Activated T-helper 17 cell treated with anti-CD3 and anti-CD28 coated beads, Interleukin-2, amount 50 U/mL, for 72 hours (primary cell): Measurements from ENCODE around the gene RBPMS2. TPM values are rescaled to one million over a fixed set of nuclear protein-coding genes. Genes with fewer than 3 reads are reported as not detected.
"Not testable (repeated sequence)": the region's sequence is repeated elsewhere in the genome, so short reads cannot be mapped to it uniquely, and the experiment has no call there.

Experiments
- ATAC-seq: fragments of 150-1000 bp; cut with Tn5 transposase; replicated peaks from 2 replicates; pipeline ENCODE4 v1.10.0; 2021; ENCODE audit warnings: mild to moderate bottlenecking, moderate library complexity
- H3K27ac Mint-ChIP-seq: one replicate; pipeline ENCODE4 v1.8.0; 2022; ENCODE audit warnings: mixed read lengths
- H3K27me3 Mint-ChIP-seq: one replicate; pipeline ENCODE4 v1.8.0; 2022; ENCODE audit warnings: mixed read lengths
- H3K36me3 Mint-ChIP-seq: one replicate; pipeline ENCODE4 v1.8.0; 2022; ENCODE audit warnings: low read depth, mild to moderate bottlenecking, mixed read lengths
- H3K4me1 Mint-ChIP-seq: one replicate; pipeline ENCODE4 v1.8.0; 2022; ENCODE audit warnings: mixed read lengths
- H3K4me3 Mint-ChIP-seq: one replicate; pipeline ENCODE4 v1.8.0; 2022; ENCODE audit warnings: mild to moderate bottlenecking, mixed read lengths
- H3K9me3 Mint-ChIP-seq: one replicate; pipeline ENCODE4 v1.8.0; 2022; ENCODE audit warnings: mixed read lengths
- total RNA-seq, 2 donors: library from RNA; stranded (reverse); gene quantifications; one replicate each; pipeline ENCODE4 v1.2.3, GENCODE V29; 2022

The RBPMS2 gene
- total RNA-seq, 2 donors from 2014 or later = not detected

DNA sequence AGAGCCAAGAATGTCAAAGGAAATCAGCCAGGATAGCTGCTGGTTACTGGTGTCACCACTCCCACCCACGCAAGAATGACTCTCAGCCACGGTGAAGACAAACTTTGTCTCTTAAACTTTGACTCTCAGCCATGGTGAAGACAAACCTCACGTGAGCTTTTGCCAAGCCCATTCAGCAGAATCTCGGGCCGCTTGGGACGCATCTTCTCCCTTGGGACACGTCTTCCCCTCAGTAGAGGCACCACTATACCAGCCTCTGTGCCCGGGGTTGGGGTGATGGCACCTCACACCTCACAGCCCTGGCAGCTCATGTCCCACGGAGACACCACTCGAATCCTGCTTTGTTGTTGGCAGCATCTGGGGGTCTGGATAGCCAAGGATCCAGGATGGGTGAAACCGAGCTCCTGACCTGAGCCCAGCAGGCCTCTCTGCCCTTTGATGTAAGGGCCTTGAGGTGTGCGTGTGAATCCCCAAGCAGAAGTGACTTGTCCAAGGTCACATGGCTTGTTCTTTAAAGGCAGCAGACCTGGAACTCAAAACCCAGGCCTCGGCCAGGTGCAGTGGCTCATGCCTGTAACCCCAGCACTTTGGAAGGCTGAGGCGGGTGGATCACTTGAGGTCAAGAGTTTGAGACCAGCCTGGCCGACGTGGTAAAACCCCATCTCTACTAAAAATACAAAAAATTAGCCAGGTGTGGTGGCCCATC is 21.8 kb downstream of the RBPMS2 start:
- H3K27me3 Mint-ChIP-seq = peaks cover 6% of the 10 kb centered on the region
- H3K4me3 Mint-ChIP-seq = no peak overlapping the region
- H3K36me3 Mint-ChIP-seq = no peaks in the 10 kb centered on the region
- ATAC-seq = no peak
- no peaks in the 10 kb centered on the region for H3K9me3 Mint-ChIP-seq
- no peaks in the 10 kb centered on the region for H3K4me1 Mint-ChIP-seq
- H3K27ac Mint-ChIP-seq = no peak overlapping the region

DNA sequence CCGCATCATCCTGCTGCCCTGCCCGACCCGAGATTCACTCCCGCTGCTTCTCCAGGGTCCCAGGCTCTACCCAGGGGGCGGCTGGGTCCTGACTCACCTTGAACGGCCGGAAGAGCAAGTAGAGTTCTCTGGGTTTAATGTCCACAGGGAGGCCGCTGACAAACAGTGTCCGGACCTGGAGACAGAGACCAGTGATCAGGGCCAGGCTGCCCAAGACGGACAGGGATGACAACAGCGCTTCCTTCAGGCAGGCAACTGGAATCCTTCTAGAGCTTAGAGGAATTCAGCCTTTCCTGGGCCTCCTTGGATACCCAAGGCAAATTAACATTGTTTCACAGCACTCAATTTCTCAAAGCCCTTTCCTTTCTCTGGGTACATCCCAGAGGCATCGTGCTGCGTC is 23.9 kb downstream of the RBPMS2 start:
- no peaks in the 10 kb centered on the region for H3K4me1 Mint-ChIP-seq
- no peaks in the 10 kb centered on the region for H3K36me3 Mint-ChIP-seq
- no peaks in the 10 kb centered on the region for H3K9me3 Mint-ChIP-seq
- no peak for ATAC-seq
- no peak overlapping the region for H3K4me3 Mint-ChIP-seq
- H3K27ac Mint-ChIP-seq = no peak overlapping the region
- peaks cover 11% of the 10 kb centered on the region for H3K27me3 Mint-ChIP-seq

DNA sequence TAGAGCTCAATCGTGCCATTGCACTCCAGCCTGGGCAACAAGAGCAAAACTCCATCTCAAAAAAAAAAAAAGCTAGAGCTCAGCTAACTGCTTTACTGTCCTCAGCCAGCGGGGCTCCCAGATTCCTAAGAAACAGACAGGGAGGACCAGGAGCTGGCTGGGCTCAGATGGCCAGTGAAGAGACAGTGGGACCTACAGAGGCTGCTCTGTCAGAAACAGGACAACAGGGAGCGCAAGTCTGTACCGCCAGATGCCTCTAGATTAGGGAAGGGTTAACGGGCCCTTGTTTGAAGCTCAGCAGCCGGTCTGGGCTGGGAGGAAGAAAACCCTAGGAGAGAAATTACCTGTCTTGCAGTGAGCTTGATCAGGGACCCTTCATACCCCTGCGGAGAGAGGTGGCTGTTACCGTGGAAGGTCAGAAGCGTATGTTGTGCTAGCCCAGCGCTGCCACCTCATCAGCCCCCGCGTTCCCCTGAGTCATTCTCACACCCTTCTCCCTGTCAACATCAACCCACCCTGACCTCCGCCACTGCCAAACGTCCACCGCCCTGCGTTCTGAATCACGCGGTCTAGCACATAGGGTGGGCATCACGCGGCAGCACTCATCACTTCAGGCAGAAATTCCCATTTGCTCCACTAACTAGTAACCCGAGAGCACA is 25.3 kb downstream of the RBPMS2 start:
- Mint-ChIP-seq H3K27me3 (peaks cover 11% of the 10 kb centered on the region), H3K4me3 (no peak overlapping the region), H3K4me1 (no peaks in the 10 kb centered on the region), H3K36me3 (no peaks in the 10 kb centered on the region), H3K27ac (no peak overlapping the region), H3K9me3 (no peaks in the 10 kb centered on the region)
- no peak for ATAC-seq

DNA sequence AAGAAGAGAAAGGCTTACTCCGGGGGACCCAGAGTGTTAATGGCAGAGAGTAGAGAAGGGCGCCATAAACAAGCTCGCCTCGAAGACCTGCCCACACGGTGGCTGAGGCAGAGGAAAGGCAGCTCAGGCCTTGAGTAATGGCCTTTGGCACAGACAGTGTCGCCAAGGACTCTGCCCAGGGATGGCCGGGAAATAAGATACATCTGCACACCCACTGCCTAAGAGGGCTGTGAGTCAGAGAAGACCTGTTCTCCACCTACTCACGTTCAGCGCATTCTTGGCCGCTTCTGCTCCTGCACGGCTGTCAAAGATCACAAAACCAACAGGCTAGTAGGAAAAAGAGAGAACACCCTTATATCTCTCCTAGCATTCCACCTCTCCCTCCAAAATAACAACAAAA is 26.2 kb downstream of the RBPMS2 start:
- Mint-ChIP-seq H3K9me3 (no peaks in the 10 kb centered on the region), H3K4me3 (no peak overlapping the region), H3K27me3 (peaks cover 11% of the 10 kb centered on the region), H3K27ac (no peak overlapping the region), H3K4me1 (no peaks in the 10 kb centered on the region), H3K36me3 (no peaks in the 10 kb centered on the region)
- ATAC-seq = no peak

DNA sequence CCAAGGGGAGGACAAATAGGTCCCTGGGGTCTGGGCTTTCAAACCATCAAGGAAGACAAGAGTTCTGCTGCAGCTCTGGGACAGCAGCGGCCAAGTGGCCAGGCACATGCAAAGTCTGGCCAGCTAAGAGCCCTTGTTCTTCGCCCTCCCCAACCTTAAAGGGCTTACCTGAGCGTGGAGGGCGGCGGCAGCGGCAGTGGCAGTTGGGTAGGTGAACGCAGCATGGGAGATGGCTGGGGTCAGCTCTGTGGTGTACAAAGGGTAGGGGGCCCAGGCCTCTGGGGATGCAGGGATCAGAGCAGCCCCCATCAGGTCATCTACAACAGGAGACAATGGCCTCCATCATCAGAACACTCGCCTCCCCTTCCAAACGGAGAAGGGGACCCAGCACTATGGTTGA is 27.1 kb downstream of the RBPMS2 start:
- no peaks in the 10 kb centered on the region for H3K4me1 Mint-ChIP-seq
- no peak for ATAC-seq
- H3K4me3 Mint-ChIP-seq = no peak overlapping the region
- no peaks in the 10 kb centered on the region for H3K9me3 Mint-ChIP-seq
- H3K27me3 Mint-ChIP-seq = peaks cover 11% of the 10 kb centered on the region
- no peaks in the 10 kb centered on the region for H3K36me3 Mint-ChIP-seq
- no peak overlapping the region for H3K27ac Mint-ChIP-seq

DNA sequence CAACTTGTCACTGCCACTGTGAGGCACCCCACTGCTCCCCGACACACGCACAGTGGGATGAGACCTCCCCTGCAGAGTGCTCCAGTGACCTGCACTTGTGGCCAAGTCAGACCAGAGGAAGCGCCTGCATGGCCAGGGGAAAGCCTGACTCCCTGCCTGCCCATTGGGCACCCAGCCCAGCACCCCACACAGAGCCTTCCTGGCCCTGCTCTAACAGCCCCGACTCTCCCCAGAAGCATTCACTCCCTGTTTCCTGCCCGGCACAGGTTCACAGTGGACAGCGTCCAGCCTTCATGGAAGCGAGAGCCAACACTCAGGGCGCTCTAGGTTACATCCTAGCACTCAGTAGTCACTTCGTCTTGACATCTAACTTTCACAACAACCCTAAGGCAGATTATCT is 27.8 kb downstream of the RBPMS2 start:
- Mint-ChIP-seq H3K4me1 (no peaks in the 10 kb centered on the region), H3K27ac (no peak overlapping the region), H3K27me3 (peaks cover 11% of the 10 kb centered on the region), H3K4me3 (no peak overlapping the region), H3K9me3 (no peaks in the 10 kb centered on the region), H3K36me3 (no peaks in the 10 kb centered on the region)
- ATAC-seq = no peak

DNA sequence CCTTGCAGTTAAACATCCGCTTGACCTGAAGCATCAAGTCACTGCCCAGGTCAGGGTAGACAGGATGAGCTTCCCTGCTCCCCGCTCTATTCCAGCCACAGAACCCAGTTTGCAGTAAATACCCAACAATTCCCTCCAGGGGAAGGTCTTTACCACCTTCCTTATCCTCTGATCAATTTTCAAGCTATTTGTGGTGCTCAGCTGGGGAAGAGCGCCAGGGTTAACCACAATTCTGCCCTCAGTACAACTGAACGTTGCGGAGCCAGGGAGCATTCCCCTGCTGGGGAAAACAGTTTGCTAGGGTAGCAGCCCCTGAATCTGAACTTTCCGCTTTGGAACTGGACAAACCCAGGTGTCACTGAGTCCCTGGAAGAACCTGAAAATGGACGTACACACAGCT is 28.5 kb downstream of the RBPMS2 start:
- H3K4me3 Mint-ChIP-seq = no peak overlapping the region
- H3K4me1 Mint-ChIP-seq = no peaks in the 10 kb centered on the region
- ATAC-seq = no peak
- peaks cover 11% of the 10 kb centered on the region for H3K27me3 Mint-ChIP-seq
- no peak overlapping the region for H3K27ac Mint-ChIP-seq
- H3K36me3 Mint-ChIP-seq = no peaks in the 10 kb centered on the region
- H3K9me3 Mint-ChIP-seq = no peaks in the 10 kb centered on the region

DNA sequence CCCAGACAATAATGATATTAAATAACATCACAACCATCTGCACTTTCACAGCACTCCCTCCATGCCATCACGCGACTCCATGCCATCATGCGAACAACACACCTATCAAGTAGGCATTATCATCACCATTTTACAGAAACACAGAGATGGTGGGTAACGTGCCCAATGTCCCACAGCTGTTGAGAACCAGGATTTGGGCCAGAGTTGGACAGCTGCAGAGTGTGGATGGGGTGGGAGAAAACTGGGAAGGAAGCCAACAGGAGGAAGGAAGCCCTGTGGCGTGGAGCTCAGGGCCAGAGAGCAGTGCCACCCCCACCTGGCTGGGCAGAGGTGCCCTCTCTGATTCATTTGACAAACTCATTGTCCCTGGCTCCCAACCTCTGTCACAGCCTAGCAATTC is 29.0 kb downstream of the RBPMS2 start:
- Mint-ChIP-seq H3K36me3 (no peaks in the 10 kb centered on the region), H3K4me1 (no peaks in the 10 kb centered on the region), H3K4me3 (no peak overlapping the region), H3K27ac (no peak overlapping the region), H3K27me3 (peaks cover 11% of the 10 kb centered on the region), H3K9me3 (no peaks in the 10 kb centered on the region)
- no peak for ATAC-seq

DNA sequence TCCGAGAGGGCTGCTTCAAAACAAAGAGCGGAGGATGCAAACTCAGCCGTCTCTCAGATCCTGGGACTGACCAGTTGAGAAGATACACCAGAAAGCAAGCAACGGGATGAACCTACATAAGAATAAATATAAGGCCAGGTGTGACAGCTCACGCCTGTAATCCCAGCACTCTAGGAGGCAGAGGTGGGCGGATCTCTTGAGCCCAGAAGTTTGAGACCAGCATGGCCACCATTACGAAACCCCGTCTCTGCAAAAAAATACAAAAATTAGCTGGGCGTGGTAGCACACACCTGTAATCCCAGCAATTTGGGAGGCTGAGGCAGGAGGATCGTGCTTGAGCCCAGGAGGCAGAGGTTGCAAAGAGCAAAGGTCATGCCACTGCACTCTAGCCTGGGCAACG is 31.7 kb downstream of the RBPMS2 start:
- Mint-ChIP-seq H3K4me3 (no peak overlapping the region), H3K4me1 (no peaks in the 10 kb centered on the region), H3K27me3 (peaks cover 8% of the 10 kb centered on the region), H3K9me3 (no peaks in the 10 kb centered on the region), H3K36me3 (no peaks in the 10 kb centered on the region), H3K27ac (no peak overlapping the region)
- ATAC-seq = no peak

DNA sequence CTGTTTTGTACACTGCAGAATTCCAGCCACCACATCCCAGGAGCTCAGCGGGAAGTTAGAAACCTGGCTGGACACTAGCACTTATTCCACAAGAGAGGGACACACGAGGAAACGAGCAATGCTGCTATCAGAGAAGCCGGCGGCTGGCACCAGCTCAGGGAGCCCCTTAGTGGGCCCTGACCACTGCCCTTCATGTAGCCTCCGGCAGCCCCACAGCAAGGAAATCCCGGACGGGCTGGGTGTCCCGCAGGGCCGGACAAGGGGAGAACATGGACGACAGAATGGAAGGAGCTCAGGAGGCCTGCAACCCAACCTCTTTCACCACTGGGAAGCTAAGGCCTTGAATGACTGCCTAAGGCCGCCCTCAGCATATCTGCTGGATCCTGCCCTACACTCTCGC is 32.5 kb downstream of the RBPMS2 start:
- no peaks in the 10 kb centered on the region for H3K36me3 Mint-ChIP-seq

DNA sequence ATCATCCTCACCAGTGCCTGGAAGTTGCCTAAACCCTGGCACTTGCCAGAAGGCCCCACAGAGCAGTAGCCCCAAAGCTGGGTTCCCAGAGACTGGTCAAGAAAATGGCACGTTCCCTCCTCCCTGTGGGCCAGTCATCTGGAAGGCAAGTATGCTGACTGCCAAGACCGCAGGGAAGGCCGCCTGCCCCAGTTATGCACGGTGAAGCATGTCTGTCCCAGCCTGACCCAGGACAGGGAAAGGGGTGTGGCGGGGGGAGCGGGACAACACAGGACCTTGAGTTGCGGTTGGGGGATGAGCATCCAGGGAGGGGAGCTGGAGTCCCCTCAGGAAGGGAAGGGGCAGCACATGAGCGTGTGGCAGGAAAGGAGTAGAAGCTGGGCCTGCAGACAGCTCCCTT is 33.0 kb downstream of the RBPMS2 start:
- Mint-ChIP-seq H3K4me3 (no peak overlapping the region), H3K27ac (no peak overlapping the region), H3K9me3 (no peaks in the 10 kb centered on the region), H3K4me1 (no peaks in the 10 kb centered on the region), H3K27me3 (peaks cover 4% of the 10 kb centered on the region), H3K36me3 (no peaks in the 10 kb centered on the region)
- no peak for ATAC-seq

More for the DNA sequence above, 32.5 kb downstream of the RBPMS2 start:
- Mint-ChIP-seq H3K9me3 (no peaks in the 10 kb centered on the region), H3K4me3 (no peak overlapping the region), H3K4me1 (no peaks in the 10 kb centered on the region), H3K27ac (no peak overlapping the region), H3K27me3 (peaks cover 8% of the 10 kb centered on the region)
- no peak for ATAC-seq

DNA sequence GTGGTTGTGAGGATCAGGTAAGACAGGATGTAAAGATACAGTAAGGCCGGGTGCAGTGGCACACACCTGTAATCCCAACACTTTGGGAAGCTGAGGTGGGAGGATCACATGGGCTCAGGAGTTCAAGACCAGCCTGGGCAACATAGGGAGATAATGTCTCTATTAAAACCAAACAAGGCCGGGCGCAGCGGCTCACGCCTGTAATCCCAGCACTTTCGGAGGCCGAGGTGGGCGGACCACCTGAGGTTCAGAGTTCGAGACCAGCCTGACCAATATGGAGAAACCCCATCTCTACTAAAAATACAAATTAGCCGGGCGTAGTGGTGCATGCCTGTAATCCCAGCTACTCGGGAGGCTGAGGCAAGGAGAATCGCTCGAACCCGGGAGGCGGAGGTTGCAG is 33.7 kb downstream of the RBPMS2 start:
- H3K27ac Mint-ChIP-seq, H3K9me3 Mint-ChIP-seq, H3K36me3 Mint-ChIP-seq, H3K4me3 Mint-ChIP-seq, ATAC-seq, H3K4me1 Mint-ChIP-seq, H3K27me3 Mint-ChIP-seq: not testable (repeated sequence)

DNA sequence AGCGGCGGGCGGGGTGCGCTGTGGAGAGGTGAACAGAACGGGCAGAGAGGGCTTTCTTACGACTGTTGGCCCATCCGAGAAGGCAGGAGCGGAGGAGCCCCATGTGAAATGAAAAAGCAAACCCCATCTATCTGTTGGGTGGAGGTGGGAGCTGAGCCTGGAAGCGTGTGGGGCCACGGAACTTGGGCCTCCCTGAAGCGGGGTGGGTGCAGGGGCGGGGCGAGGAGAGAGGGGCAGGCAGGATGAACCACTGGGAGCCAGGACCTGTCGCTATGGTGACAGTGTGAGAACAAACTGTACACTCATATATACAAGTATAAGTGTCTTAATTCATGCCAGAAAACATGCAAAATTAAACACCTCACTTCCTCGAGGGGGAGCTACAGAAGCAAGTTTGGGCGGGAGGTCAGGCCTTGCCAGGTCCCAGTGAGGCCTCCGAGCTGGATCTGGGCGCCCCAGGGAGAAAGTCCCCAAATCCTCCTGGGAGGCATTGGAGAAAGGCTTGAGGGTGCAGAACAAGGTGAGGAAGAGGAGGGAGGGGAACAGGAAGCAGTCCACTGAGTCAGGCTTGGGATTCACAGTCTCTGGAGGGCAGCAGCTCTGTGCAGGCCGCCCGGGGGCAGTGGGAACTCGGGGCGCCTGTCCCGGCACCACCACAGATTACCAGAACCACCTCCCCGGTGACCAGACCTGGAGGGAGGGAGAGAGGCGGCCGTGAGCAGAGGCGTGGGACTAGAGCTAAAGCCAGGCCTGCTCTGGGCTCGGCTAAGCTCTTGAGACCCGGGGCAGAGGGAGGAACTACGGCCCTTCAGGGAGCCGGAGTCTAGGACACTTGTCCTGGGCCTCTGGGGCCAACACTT is 34.8 kb downstream of the RBPMS2 start:
- Mint-ChIP-seq H3K36me3 (no peaks in the 10 kb centered on the region), H3K27me3 (no peaks in the 10 kb centered on the region), H3K9me3 (no peaks in the 10 kb centered on the region), H3K27ac (no peak overlapping the region), H3K4me1 (no peaks in the 10 kb centered on the region), H3K4me3 (no peak overlapping the region)
- ATAC-seq = no peak

DNA sequence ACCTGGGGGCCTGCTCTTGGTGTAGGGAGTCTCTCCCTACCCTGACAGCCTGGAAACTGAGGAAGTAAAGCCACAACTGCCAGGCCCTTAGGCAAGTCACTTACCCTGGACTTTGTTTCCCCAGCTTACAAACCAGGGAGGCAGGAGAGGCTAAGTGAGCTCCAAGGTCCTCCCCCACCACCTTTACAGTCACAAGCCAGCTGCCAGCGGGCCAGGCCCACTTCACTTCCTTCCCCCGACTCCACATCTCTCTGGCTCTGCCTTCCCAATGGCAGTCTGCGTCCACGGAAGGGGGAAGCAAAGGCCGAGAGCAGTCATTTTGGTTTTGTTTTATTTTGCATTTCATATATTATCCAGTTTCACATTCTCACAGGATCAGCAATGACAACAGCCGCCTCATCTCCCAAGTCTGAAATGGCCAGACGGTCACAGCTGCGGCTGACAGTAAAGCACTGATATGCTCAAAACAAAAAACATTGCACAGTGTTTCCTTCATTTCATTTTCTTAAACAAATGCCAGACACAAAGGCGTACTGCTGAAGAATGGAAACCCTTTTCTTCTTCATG is 35.7 kb downstream of the RBPMS2 start:
- Mint-ChIP-seq H3K4me1 (no peaks in the 10 kb centered on the region), H3K9me3 (no peaks in the 10 kb centered on the region), H3K36me3 (no peaks in the 10 kb centered on the region), H3K27ac (no peak overlapping the region), H3K27me3 (no peaks in the 10 kb centered on the region), H3K4me3 (no peak overlapping the region)
- ATAC-seq = no peak

DNA sequence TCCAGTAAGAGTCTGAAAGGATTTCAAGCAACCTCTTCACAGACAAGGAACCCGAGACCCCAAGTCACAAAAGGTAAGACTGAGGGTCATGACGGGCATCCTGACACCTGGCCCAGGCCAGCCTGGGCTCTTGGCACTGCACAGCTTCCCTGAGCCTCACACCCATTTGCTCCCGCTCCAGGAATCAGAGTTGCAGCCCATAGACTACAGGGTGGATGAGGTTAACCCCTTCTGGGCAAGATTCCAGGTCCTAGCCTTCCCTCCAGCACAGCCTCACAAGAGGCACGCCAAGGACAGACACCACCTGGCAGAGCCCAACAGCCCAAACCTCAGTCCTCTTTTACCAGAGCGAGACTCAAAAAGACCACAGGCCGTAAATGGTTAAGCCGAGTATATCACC is 36.2 kb downstream of the RBPMS2 start:
- ATAC-seq = no peak
- Mint-ChIP-seq H3K4me3 (no peak overlapping the region), H3K36me3 (no peaks in the 10 kb centered on the region), H3K27ac (no peak overlapping the region), H3K27me3 (no peaks in the 10 kb centered on the region), H3K9me3 (no peaks in the 10 kb centered on the region), H3K4me1 (no peaks in the 10 kb centered on the region)
